Smooth muscle cell of the brain vasculature (primary cell): ENCODE data around the gene HK1.

Experiments used
- DNase-seq: peaks from one replicate; pipeline ENCODE4 v3.0.0-alpha.2; 2012; ENCODE audit warnings: low read depth, low spot score

The HK1 gene

GRCh38 chr10:69419096-69419743 lies 140.9 kb downstream of the HK1 start:
- no peak for DNase-seq

DNA sequence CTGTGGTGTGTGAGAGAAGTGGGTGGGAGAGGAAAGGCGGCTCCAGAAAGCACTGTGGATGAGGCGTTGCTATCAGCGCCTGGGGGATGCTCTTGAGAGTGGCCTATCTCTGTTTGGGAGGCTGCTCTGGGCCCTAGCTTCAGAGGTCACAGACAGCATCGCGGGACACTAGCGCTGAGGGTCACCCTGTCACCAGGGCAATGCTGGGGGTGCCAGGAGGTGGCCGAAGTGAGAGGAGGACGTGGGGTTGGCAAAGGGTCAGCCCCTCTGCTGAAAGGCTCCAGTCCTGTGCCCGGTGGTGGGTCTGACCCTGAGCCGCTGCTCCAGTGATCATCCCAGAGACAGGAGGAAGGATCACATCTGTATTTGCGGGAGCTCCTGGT lies 141.4 kb downstream of the HK1 start:
- no peak for DNase-seq

GRCh38 chr10:69421611-69422308 lies 143.5 kb downstream of the HK1 start:
- DNase-seq, result no peak

GRCh38 chr10:69422676-69423075 lies 144.4 kb downstream of the HK1 start:
- DNase-seq, result no peak

DNA sequence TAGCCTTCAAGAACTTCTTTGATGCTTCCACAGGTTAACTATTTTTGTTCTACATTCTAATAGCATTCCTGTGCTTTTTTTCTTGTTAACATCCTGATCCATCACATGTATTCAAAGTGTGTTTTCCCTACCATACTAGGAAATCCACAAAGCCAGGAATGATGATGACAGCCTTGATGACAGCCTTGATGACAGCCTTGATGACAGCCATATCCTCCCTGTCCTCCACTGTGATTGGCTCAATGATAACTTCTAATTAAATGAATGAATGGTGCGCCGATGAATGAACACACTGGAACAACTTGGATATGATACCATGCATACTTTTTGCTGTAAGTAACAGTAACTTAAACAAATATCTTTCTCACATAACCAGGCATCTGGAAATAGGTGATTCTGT lies 146.7 kb downstream of the HK1 start:
- no peak for DNase-seq

- DNase-seq, result no peak
Observed at GRCh38 chr10:69425511-69426298, 147.4 kb downstream of the HK1 start.

GRCh38 chr10:69426376-69426727 lies 148.1 kb downstream of the HK1 start:
- no peak for DNase-seq

DNA sequence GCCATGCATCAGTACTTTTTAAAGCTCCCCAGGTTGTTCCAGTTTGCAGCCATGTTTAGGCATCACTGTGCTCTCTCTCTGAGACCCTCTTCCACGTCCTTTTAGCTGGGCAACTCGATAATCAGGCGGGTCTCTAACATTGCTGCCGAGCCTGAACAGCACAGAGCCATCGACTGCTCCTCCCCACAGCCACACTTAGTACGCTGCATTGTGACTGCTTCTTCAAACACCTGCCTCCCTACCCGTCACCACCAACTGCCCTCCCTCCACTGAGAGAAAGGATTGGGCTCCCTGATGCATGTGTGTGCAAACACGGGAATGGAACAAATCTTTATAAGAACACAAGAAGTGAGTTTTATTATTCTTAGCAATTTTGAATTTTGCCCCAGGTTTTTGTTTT lies 149.9 kb downstream of the HK1 start:
- DNase-seq, result no peak

GRCh38 chr10:69434169-69434568 lies 155.9 kb downstream of the HK1 start:
- no peak for DNase-seq

DNA sequence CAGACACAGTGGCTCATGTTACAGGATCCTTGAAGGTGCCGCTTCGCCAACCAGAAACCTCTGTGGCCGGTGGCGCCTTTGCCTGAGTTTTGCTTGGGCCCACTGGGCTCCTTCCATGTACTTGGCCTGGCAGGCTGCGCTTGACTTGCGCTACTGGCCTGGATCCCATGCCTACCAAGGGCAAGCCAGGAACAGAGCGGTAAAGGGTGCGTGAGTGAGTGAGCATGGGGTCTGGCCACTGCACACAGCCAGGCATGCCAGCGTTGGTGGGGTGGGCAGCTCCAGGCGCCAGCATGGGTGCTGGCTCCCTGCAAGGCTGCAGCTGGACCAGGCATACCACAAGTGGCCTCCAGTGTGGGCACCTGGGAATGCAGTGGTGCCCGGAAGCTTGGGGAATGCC lies 156.6 kb downstream of the HK1 start:
- no peak for DNase-seq

- no peak for DNase-seq
Observed at GRCh38 chr10:69435966-69436520, 157.7 kb downstream of the HK1 start.

DNA sequence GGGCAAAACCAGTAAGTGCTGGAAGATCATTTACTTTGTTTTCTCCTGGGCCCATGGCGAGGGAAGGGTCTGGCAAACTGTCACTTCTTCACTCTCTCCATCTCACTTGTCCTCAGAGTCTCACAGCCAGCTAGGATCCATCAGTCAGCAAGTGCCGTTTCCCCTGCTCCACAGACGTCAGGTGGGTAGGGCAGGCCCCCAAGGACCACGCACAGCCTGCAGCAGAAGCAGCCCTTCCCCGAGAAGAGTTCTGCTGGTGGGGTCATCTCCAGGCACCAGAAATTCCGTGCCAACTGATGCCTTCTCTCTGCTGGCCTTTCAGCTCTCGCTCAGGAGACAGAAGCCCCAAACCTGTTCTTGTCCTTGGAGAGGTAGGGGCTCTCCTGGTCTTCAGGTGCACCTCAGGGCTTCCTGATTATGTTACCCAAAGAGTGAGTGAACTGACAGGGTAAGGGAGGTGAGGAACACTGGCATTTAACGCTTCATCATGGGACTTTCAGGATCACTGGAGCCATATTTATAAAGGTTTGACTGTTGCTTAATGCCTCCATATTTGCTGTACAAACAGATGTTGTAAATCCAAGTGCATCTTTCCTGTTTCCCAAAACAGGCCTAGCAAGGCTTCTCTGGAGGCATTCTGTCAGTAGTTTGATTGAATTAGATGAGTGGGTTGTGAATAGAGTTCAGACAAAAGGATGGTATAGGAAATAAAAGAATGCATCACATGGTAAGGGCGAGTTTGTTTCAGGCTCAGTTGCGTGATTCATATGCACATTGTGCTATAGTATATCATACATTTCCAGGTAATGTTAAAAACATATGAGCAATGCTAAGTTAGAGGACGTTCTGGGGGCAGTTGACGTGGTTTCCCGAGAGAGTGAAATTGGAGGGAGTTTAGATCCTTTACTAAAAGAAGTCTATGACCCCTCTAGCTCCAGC lies 159.3 kb downstream of the HK1 start:
- no peak for DNase-seq

DNA sequence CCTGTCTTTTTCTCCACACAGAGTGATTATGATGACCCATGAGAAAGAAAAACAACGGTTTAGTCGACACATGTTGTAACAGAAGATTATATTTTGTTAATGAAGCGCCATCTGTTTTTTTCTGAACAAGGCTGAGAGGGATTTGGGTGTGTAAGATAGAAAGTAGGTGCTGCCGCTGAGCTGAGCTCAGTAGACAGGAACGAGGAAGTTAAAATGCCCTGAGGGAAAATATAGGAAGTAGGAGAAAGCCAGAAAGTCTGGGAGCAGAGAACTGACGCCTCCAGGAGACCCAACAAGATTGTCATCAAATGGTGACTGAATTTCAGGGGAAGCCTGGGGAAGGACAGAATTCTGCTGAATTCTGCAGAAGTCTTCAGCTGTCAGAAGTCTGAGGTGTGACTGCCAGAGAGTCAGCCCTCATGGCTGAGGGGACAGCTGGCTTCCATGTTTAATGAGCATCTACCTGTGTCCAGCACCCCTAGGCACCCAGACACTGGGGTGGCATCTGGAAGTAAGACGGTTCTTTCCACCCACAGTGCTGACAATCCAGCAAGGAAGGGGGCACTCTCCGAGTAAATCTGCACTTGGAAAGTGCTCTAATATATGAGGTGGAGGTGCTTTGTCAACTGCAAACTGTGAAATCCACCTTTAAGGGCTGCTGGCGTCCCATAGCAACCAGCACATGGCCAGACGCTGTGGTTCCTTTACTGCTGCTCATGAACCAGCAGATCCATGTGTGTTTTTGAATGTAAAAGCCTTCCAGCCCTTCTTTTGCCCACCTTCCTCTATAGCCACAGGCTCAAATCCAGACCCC lies 160.4 kb downstream of the HK1 start:
- DNase-seq, result no peak

- DNase-seq, result no peak
Observed at GRCh38 chr10:69439350-69439739, 161.0 kb downstream of the HK1 start.

DNA sequence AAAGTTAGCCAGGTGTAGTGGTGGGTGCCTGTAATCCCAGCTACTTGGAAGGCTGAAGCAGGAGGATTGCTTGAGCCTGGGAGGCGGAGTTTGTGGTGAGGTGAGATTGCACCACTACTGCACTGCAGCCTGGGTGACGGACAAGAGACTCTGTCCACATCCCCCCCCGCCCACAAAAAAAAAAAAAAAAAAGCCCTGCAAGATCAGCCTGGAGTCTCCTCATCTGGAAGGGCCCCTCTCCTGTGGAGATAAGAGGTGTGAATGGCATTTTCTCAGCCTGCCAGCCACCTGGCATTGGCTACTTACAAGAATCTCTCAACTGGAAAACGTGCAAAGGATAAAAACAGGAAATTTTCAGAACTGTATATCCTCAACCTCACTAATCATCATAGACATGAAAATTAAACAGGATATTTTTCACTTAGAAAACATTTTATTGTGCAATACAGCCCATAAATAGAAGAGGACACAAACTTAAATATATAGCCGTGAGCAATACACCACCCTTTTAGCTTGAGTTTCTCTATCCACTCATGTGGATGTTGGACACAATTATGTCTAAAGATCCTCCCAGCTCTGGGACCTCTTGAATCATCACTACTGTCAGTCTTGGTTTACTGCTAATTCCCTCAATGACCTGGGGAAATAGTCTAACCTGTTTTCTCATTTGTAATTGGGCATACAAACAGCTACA lies 161.7 kb downstream of the HK1 start:
- DNase-seq, result no peak

DNA sequence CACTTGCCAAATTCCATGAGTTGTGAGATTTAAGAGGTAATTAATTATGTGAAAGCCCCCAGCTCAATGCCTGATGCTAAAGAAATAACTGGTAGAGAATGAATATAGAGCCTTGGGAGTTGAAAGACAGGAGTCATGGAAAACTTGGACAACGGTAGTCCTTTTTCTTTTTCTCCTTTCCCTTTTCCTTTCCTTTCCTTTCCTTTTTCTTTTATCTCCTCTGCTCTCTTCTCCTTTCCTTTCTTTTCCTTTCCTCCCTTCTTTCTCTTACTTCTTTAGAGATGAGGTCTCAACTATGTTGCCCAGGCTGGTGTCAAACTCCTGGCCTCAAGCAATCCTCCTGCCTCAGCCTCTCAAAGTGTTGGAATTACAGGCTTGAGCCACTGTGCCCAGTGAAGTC lies 165.1 kb downstream of the HK1 start:
- no peak for DNase-seq

DNA sequence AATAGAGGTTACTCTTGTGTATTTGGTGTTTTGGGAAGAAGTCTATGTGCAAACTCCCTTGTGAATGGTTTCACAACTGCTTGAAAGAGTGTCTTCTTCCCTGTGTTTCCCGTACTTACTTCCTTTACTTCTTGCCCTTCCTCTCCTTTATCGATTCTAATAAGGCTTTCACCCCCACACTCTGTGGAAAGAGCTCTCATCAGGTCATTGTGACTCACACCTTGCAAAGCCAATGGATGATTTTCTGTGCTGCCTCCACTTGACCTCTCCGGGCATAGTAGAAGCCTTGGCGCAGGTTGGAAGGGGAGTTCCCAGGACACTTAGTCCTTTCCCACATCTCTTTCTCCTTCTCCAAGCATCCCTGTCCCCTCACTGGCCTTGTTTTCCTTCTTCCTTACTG lies 166.7 kb downstream of the HK1 start:
- no peak for DNase-seq

DNA sequence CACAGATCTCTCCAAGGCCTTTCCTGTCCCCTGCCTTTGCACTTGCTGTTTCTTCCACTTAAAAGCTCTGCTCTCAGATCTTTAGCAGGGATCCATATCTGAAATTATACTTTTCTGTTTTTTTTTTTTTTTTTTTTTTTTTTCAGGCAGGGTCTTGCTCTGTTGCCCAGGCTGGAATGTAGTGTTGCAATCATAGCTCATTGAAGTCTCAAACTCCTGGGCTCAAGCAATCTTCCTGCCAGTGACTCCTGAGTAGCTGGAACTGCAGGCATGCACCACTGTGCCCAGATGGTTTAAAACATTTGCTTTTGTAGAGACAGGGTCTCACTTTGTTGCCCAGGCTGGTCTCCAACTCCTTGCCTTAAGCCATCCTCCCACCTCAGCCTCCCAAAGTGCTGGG lies 167.9 kb downstream of the HK1 start:
- no peak for DNase-seq

- DNase-seq, result peak; percentile 28
Observed at GRCh38 chr10:69446650-69447151, 168.4 kb downstream of the HK1 start.

- DNase-seq, result no peak
Observed at GRCh38 chr10:69449841-69450240, 171.5 kb downstream of the HK1 start.
